Measurements from ENCODE around the gene HDAC5. TPM values are rescaled to one million over a fixed set of nuclear protein-coding genes. Genes with fewer than 3 reads are reported as not detected.

The HDAC5 gene
- total RNA-seq, 2 experiments from 2014 or later = 18.2 to 18.7 TPM

DNA sequence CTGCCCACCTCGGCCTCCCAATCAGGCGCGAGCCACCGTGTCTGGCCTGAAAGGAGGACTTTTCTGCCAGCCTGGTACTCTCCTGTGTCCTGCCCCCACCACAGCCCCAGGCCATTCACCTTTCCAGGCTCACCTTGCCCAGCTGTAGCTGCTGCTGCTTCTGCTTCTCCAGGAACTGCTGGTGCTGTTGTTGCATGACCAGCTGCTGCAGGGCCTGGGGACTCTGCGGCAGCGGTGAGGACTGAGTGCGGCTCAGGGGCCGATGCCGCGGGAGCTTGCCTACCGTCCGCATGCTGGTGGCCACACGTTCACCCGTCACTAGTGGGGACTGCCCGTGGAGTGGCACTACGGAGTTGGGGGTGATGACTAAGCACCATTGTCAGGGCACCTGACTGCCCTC, 35.2 kb downstream of the HDAC5 start:
- H3K36me3 Mint-ChIP-seq = peaks cover 5% of the 10 kb centered on the region
- H3K27me3 Mint-ChIP-seq = no peaks in the 10 kb centered on the region
- no peaks in the 10 kb centered on the region for H3K9me3 Mint-ChIP-seq
- no peak overlapping the region for H3K4me3 Mint-ChIP-seq
- no peak for DNase-seq
- no peak overlapping the region for H3K27ac Mint-ChIP-seq
- peaks cover 13% of the 10 kb centered on the region for H3K4me1 Mint-ChIP-seq

- Mint-ChIP-seq H3K4me1 (peaks cover 13% of the 10 kb centered on the region), H3K36me3 (peaks cover 9% of the 10 kb centered on the region), H3K9me3 (no peaks in the 10 kb centered on the region), H3K27ac (peak overlapping the region; percentile 51), H3K4me3 (no peak overlapping the region), H3K27me3 (no peaks in the 10 kb centered on the region)
- DNase-seq = no peak
Measured at GRCh38 chr17:44087319-44087718, 36.1 kb downstream of the HDAC5 start.

- H3K4me1 Mint-ChIP-seq = peaks cover 13% of the 10 kb centered on the region
- H3K36me3 Mint-ChIP-seq = peaks cover 9% of the 10 kb centered on the region
- H3K4me3 Mint-ChIP-seq = no peak overlapping the region
- peak overlapping the region; percentile 46 for H3K27ac Mint-ChIP-seq
- H3K27me3 Mint-ChIP-seq = no peaks in the 10 kb centered on the region
- peak; percentile 62 for DNase-seq
- no peaks in the 10 kb centered on the region for H3K9me3 Mint-ChIP-seq
Measured at GRCh38 chr17:44086364-44087311, 36.8 kb downstream of the HDAC5 start.

DNA sequence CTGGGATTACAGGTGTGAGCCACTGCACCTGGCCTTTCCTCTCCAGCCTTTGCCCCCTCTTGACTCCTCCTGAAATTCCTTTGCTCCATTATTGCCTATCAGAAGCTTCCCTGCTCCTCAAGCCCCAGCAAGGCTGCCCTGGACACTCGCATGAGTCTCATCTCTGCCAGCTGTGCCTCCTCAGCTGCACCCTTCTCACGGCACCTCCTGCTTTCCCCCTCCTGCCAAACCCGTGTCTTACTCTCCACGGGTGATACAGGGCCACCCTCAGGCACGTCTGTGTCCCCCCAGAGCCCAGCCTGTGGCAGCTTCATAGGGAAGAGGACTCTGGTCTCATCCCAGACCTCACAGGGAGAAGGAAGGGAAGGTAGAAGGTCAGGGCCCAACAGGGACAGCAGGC, 37.5 kb downstream of the HDAC5 start:
- DNase-seq = no peak
- Mint-ChIP-seq H3K27me3 (no peaks in the 10 kb centered on the region), H3K9me3 (no peaks in the 10 kb centered on the region), H3K4me3 (no peak overlapping the region), H3K27ac (peak overlapping the region; percentile 44), H3K4me1 (peaks cover 13% of the 10 kb centered on the region), H3K36me3 (peaks cover 7% of the 10 kb centered on the region)

DNA sequence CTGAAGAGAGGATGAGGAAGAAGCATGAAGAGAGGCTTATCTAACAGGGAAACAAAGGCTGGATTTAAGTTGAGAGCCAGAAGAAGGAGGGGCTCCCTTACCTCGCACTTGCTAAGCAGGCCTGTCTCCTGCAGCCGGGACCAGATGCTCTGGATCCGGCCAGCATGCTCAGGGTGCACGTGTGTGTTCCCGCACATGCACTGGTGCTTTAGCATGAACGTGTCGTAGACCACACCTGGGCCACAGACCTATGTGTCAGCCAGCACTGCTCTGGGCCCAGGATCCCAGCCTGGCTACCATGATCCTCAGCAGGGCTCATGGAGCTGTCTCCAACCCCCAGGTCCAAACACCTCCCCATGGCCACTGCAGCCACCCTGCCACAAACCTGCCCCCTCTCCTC, 38.5 kb downstream of the HDAC5 start:
- DNase-seq = no peak
- peaks cover 7% of the 10 kb centered on the region for H3K36me3 Mint-ChIP-seq
- no peak overlapping the region for H3K4me3 Mint-ChIP-seq
- H3K27me3 Mint-ChIP-seq = no peaks in the 10 kb centered on the region
- H3K4me1 Mint-ChIP-seq = peaks cover 13% of the 10 kb centered on the region
- H3K27ac Mint-ChIP-seq = no peak overlapping the region
- no peaks in the 10 kb centered on the region for H3K9me3 Mint-ChIP-seq

- DNase-seq = peak; percentile 51
- Mint-ChIP-seq H3K36me3 (peaks cover 7% of the 10 kb centered on the region), H3K9me3 (no peaks in the 10 kb centered on the region), H3K4me1 (peaks cover 13% of the 10 kb centered on the region), H3K27ac (no peak overlapping the region), H3K27me3 (no peaks in the 10 kb centered on the region), H3K4me3 (no peak overlapping the region)
Measured at GRCh38 chr17:44084131-44084538, 39.3 kb downstream of the HDAC5 start.

DNA sequence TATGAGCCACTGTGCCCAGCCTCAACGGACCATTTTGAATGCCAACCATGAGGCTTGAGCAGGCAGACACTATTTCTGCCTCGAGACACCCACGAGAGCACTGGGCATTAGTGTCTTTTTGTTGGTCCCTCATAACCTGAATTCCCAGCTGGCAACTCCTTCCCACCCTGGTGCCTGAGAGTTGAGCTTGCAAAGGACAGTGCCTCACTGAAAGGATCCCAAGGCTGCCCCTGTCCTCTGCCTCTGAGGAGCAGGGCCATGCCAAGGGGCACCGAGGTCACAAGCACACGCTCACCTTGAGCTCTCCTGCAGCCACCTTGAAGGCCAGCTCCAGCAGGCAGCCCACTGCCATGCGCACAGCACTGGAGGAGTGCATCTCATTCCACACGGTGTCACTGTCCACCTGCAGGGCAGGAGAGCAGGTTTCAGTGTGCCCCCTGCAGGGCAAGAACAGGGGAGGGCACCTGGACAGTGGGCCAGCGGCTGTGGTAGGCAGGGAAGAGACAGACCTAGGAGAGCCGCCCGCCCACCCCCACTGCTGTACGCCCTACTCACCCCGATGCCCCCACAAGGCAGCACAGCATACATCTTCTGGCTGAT, 40.1 kb downstream of the HDAC5 start:
- H3K4me1 Mint-ChIP-seq = peaks cover 13% of the 10 kb centered on the region

GRCh38 chr17:44082256-44082927, 41.0 kb downstream of the HDAC5 start:
- Mint-ChIP-seq H3K27ac (no peak overlapping the region), H3K36me3 (peaks cover 3% of the 10 kb centered on the region), H3K4me3 (no peak overlapping the region), H3K9me3 (no peaks in the 10 kb centered on the region), H3K27me3 (no peaks in the 10 kb centered on the region), H3K4me1 (peaks cover 11% of the 10 kb centered on the region)
- DNase-seq = no peak

More for the DNA sequence above, 40.1 kb downstream of the HDAC5 start:
- H3K9me3 Mint-ChIP-seq = no peaks in the 10 kb centered on the region
- DNase-seq = no peak
- no peak overlapping the region for H3K4me3 Mint-ChIP-seq
- peaks cover 3% of the 10 kb centered on the region for H3K36me3 Mint-ChIP-seq
- no peak overlapping the region for H3K27ac Mint-ChIP-seq
- no peaks in the 10 kb centered on the region for H3K27me3 Mint-ChIP-seq

- DNase-seq = no peak
- Mint-ChIP-seq H3K27ac (no peak overlapping the region), H3K4me1 (peaks cover 6% of the 10 kb centered on the region), H3K36me3 (peaks cover 3% of the 10 kb centered on the region), H3K27me3 (no peaks in the 10 kb centered on the region), H3K4me3 (no peak overlapping the region), H3K9me3 (no peaks in the 10 kb centered on the region)
Measured at GRCh38 chr17:44081681-44082080, 41.8 kb downstream of the HDAC5 start.

GRCh38 chr17:44079877-44080821, 43.3 kb downstream of the HDAC5 start:
- Mint-ChIP-seq H3K4me1 (no peaks in the 10 kb centered on the region), H3K9me3 (no peaks in the 10 kb centered on the region), H3K4me3 (no peak overlapping the region), H3K36me3 (peaks cover 10% of the 10 kb centered on the region), H3K27me3 (no peaks in the 10 kb centered on the region), H3K27ac (peak overlapping the region; percentile 51)
- DNase-seq = no peak

GRCh38 chr17:44078412-44078811, 45.0 kb downstream of the HDAC5 start:
- no peak for DNase-seq
- Mint-ChIP-seq H3K27ac (no peak overlapping the region), H3K4me3 (no peak overlapping the region), H3K36me3 (peaks cover 10% of the 10 kb centered on the region), H3K9me3 (no peaks in the 10 kb centered on the region), H3K4me1 (peaks cover 3% of the 10 kb centered on the region), H3K27me3 (no peaks in the 10 kb centered on the region)

GRCh38 chr17:44077595-44077909, 45.9 kb downstream of the HDAC5 start:
- Mint-ChIP-seq H3K4me1 (peaks cover 6% of the 10 kb centered on the region), H3K9me3 (no peaks in the 10 kb centered on the region), H3K27me3 (no peaks in the 10 kb centered on the region), H3K36me3 (peaks cover 8% of the 10 kb centered on the region), H3K4me3 (no peak overlapping the region), H3K27ac (peak overlapping the region; percentile 13)
- DNase-seq = no peak

DNA sequence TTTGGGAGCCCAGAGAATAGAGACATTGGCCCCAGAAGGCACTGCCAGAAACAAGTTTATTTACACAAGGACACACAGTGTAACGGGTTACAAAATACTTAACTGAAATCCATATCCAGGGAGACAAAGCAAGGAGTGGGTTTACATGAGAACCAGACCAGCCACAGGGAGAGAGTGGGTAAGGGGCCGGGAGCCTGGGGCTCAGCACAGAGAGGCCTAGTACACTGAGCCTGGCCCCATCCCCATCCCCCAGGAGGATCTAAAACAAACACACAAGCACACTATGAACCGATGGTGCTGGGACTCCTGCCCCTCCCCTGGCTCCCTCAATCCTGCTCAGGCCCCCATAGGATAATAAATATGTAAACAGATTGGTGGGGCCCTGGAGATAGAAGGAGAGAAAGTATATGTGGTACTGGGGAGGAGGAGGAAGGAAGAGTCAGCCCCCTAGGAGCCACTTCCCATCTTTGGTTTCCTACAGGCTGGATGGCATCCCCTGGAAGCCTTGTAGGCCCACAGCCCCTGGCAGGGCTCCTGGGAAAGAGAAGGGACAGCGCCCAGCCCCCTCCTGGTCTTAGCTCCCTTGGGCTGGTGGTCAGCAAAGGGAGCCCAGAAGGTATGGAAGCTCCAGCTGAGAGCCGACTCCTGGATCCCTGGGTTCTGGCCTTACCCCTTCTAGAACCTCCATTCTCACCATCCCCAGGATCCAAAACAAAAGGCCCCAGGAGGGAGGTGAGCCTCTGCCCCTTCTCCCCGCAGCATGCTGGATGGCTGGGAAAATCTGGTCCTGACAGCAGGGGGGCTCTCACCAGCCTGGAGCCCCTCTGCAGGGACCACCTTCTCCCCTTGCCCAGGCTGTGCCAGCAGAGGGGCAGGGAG, 46.5 kb downstream of the HDAC5 start:
- Mint-ChIP-seq H3K27ac (no peak overlapping the region), H3K27me3 (no peaks in the 10 kb centered on the region), H3K36me3 (peaks cover 6% of the 10 kb centered on the region), H3K4me1 (peaks cover 7% of the 10 kb centered on the region), H3K4me3 (no peak overlapping the region), H3K9me3 (no peaks in the 10 kb centered on the region)
- no peak for DNase-seq
